Coronary artery (tissue), 2 donors: ENCODE results near the gene TSC22D4.
"Not testable (repeated sequence)": the region's sequence is repeated elsewhere in the genome, so short reads cannot be mapped to it uniquely, and the experiment has no call there.

Experiments used
- DNase-seq: peaks from one replicate; pipeline ENCODE4 v3.0.0-alpha.2; 2017; ENCODE audit warnings: low spot score
- H3K27ac ChIP-seq, 2 donors: fragments of 200-600 bp; sonication (generic); one replicate each; pipeline ENCODE4 v1.5.1; 2016 to 2019
- H3K4me3 ChIP-seq: fragments of 200-600 bp; sonication (generic); 2 replicates; pipeline ENCODE4 v1.5.1; 2016; ENCODE audit warnings: mild to moderate bottlenecking, moderate library complexity
- TF ChIP-seq, protein P1 (sequence below): fragments of 200-600 bp; sonication (generic); IDR thresholded peaks from one replicate; pipeline ENCODE4 v1.5.1; 2019; ENCODE audit warnings: antibody characterized with exemption

Gene TSC22D4

DNA sequence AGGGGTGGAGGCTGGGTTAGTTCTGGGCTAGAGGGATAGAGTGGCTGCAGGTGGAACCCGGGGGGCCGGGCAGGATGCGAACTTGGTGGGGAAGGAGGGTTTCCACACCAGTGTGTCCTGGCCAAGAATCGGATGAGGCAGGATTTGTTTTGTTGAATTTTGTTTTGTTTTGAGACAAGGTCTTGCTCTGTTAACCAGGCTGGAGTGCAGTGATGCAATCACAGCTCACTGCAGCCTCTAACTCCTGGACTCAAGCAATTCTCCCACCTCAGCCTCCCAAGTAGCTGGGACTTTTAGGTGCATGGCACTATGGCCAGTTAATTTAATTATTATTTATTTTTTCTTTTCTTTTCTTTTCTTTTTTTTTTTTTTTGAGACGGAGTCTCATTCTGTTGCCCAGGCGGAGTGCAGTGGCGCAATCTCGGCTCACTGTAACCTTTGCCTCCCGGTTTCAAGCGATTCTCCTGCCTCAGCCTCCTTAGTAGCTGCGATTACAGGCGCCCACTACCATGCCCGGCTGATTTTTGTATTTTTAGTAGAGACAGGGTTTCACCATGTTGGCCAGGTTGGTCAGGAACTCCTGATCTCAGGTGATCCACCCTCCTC is 29.7 kb downstream of the TSC22D4 start:
- TF ChIP-seq, protein P1, sequence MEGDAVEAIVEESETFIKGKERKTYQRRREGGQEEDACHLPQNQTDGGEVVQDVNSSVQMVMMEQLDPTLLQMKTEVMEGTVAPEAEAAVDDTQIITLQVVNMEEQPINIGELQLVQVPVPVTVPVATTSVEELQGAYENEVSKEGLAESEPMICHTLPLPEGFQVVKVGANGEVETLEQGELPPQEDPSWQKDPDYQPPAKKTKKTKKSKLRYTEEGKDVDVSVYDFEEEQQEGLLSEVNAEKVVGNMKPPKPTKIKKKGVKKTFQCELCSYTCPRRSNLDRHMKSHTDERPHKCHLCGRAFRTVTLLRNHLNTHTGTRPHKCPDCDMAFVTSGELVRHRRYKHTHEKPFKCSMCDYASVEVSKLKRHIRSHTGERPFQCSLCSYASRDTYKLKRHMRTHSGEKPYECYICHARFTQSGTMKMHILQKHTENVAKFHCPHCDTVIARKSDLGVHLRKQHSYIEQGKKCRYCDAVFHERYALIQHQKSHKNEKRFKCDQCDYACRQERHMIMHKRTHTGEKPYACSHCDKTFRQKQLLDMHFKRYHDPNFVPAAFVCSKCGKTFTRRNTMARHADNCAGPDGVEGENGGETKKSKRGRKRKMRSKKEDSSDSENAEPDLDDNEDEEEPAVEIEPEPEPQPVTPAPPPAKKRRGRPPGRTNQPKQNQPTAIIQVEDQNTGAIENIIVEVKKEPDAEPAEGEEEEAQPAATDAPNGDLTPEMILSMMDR, result no peak
- no peak overlapping the region for H3K27ac ChIP-seq
- no peak for DNase-seq
- H3K4me3 ChIP-seq, result no peak overlapping the region

DNA sequence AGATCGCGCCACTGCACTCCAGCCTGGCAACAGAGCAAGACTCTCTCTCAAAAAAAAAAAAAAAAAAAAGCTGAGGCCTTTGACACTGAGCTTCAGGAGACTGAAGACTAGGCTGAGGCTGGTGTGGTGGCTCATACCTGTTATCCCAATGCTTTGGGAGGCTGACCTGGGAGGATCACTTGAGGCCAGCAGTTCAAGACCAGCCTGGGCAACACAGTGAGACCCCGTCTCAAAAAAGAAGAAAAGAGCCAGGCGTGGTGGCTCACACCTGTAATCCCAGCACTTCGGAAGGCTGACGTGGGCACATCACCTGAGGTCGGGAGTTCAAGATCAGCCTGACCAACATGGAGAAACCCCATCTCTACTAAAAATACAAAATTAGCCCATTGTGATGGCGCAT is 31.7 kb downstream of the TSC22D4 start:
- not testable (repeated sequence) for H3K27ac ChIP-seq, H3K4me3 ChIP-seq

DNA sequence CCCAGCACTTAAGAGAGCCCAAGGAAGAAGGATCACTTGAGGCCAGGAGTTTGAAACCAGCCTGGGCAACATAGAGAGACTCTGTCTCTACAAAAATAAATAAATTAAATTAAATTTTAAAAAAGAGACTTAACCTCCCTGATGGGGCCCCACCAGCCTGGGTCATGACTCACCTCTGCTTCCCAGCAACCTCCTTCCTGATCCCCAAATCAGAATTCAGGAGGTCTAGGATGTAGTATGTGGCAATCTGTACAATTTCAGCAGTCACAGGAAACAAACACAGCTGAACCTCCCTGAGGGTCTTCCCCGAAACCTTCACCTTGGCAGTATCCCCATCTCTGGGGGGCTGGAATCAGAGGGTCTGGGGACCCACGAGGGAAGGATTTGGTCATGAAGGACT is 33.0 kb downstream of the TSC22D4 start:
- no peak for DNase-seq
- Histone ChIP-seq H3K4me3 (no peak overlapping the region), H3K27ac (no peak overlapping the region)
- TF ChIP-seq, protein P1, result no peak

More for the DNA sequence above, 31.7 kb downstream of the TSC22D4 start:
- DNase-seq, result not testable (repeated sequence)

DNA sequence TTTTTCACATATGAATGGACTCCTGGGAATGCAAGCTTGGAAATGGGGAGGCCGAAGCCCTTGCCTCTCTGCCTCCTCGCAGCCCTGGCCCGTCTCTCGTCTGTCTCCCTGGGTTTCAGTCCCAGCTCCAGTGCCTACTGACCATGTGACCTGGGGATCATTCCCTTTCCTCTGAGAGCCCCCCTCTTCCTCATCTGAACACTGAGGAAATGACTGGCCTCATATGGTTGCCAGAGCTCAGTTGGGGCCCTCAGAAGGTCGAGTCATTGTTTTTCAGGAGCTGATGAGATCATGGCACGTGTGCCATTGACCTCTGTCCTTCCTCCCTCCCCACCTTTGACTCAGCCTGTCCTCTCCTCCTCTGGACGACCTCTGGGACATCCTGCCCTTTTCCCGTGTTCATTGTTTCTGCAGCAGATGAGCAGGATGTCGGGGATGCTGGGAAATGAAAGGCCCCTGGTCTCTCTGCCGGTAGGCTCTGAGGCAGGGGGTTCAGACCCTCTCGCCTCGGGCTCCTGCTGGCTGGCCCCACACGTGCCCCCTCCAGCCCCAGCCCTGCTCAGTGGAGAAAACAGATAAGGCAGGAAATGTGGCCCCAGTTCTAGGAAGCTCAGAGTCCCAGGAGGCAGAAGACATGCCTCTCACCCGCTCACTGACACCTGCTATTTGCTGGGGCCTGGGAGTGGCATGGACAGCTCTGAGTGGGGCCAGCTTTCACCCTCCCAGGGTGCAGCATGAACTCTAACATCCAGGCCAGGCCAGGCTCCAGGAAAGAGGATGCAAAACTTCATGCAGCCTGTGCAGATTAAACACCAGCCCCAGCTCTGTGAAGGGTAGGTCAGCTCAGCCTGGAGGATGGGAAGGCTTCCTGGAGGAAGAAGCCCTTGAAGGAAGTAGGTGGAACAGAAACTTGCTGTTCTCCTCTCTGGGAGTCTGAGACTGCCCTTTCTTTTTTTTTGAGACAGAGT is 34.4 kb downstream of the TSC22D4 start:
- no peak overlapping the region for H3K4me3 ChIP-seq
- peak; percentile 65 for DNase-seq
- TF ChIP-seq, protein P1, result no peak
- H3K27ac ChIP-seq, result peak overlapping the region in 1 of 2 donors; percentile 65

DNA sequence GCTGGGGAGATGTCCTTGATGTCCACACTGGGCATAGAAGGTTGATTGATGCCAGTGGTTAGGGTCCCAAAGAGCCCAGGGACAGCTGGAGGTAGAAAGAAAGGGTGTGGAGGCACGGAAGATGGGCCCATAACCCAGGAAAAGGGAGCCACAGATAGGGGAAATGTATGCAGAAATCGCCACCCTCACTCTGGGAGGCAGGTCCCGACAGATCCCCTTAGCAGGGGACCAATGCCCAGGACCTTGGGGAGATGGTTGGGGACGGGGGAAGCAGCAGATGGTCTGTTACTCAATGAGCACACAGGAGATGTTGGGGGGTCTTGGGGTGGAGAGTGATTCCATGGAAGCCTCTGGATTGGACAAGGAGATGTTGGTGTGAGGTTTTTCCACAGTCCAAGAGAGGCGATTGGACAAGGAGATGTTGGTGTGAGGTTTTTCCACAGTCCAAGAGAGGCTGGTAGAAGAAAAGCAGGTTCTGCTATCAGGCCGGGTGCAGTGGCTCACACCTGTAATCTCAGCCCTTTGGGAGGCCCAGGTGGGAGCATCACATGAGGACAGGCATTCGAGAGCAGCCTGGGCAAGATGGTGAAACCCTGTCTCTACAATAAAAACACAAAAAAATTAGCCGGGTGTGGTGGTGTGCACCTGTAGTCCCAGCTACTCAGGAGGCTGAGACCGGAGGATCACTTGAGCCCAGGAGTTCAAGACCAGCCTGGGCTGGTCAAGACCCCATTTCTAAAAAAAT is 35.7 kb downstream of the TSC22D4 start:
- Histone ChIP-seq H3K4me3 (no peak overlapping the region), H3K27ac (no peak overlapping the region)
- TF ChIP-seq, protein P1, result no peak
- DNase-seq, result peak; percentile 40

DNA sequence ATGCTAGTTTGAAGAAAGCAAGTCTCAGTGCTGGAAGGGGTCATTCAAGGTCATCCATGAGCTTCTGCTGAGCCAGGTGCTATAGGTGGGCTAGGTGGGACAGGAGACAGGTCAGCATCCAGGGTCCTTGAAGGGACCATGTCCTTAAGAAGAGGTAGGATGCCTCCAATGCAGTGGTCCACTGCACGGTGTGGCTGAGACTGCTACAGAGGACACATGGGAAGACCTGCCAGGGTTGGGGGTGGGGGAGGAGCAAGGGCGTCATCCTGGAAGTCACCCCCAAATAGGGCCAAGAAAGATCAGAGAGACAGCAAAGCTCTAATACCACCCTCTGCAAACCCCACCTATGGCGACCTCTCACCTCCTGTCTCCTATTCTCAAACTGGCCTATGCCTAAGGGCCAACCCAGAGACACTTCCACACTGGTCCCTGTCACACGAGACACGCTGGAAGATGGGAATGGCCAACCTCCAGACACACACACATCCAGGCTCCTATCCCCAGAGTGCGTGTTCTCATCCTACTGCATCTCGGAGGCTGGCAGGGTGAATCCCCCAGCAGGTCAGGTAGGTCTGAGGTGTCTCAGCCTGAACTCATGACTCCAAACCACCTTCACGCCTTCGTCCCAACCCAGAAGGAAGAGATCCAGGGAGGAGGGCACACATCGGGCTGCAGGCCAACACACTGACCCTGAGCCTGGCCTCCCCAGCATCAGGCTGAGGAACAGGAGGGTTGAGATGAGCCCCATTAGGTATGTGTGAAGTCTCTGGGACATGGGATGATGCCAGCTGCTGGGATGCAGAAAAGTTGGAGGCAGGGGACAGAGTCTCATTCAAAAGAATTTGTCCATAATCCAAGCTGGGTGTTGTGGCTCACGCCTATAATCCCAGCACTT is 37.1 kb downstream of the TSC22D4 start:
- no peak overlapping the region for H3K4me3 ChIP-seq
- TF ChIP-seq, protein P1, result no peak
- H3K27ac ChIP-seq, result no peak overlapping the region
- no peak for DNase-seq

DNA sequence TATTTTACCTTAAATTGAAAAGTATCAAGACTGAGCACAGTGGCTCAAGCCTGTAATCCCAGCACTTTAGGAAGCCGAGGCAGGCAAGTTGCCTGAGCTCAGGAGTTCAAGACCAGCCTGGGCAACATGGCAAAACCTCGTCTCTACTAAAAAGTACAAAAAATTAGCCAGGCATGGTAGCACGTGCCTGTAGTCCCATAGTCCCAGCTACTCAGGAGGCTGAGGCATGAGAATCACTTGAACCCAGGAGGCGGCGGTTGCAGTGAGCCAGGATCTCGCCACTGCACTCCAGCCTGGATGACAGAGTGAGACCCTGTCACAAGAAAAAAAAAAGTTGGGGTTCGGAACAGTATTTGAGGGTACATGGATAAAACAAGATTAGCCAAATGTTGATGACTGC is 39.8 kb downstream of the TSC22D4 start:
- not testable (repeated sequence) for H3K27ac ChIP-seq, H3K4me3 ChIP-seq, DNase-seq

DNA sequence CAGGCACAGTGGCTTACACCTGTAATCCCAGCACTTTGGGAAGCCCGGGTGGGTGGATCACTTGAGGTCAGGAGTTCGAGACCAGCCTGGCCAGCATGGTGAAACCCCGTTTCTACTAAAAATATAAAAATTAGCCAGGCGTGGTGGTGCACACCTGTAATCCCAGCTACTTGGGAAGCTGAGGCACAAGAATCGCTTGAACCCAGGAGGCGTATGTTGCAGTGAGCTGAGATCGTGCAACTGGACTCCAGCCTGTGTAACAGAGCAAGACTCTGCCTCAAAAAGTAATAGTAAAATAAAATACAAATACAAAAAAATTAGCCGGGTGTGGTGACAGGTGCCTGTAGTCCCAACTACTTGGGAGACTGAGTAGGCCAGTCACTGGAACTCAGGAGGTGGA is 40.3 kb downstream of the TSC22D4 start:
- DNase-seq, H3K4me3 ChIP-seq, H3K27ac ChIP-seq: not testable (repeated sequence)
